Trophoblast cell (in vitro differentiated cells and primary cell): ENCODE data around the gene C20orf173.
"Not testable (repeated sequence)": the region's sequence is repeated elsewhere in the genome, so short reads cannot be mapped to it uniquely, and the experiment has no call there.

ENCODE experiments used
- DNase-seq, 2 donors: peaks; one replicate each; pipeline ENCODE4 v3.0.0-alpha.2; 2016
- H2AFZ ChIP-seq: 2 replicates; pipeline ENCODE4 v1.6.1; 2013; ENCODE audit warnings: low read length, moderate library complexity, mild to moderate bottlenecking; ENCODE audit not compliant: insufficient read depth, poor library complexity
- H2AK5ac ChIP-seq: 2 replicates; pipeline ENCODE4 v1.6.1; 2013; ENCODE audit warnings: mild to moderate bottlenecking, low read length
- H2BK120ac ChIP-seq: 2 replicates; pipeline ENCODE4 v1.6.1; 2013; ENCODE audit warnings: low read length, mild to moderate bottlenecking, moderate library complexity; ENCODE audit not compliant: insufficient read depth, poor library complexity
- H2BK12ac ChIP-seq: 2 replicates; pipeline ENCODE4 v1.6.1; 2013; ENCODE audit warnings: mild to moderate bottlenecking, low read length, moderate library complexity
- H2BK5ac ChIP-seq: 2 replicates; pipeline ENCODE4 v1.6.1; 2013; ENCODE audit warnings: low read length, low read depth, moderate library complexity, mild to moderate bottlenecking; ENCODE audit not compliant: poor library complexity
- H3K14ac ChIP-seq: 2 replicates; pipeline ENCODE4 v1.6.1; 2013; ENCODE audit warnings: mild to moderate bottlenecking, low read length
- H3K18ac ChIP-seq: 2 replicates; pipeline ENCODE4 v1.6.1; 2013; ENCODE audit warnings: mild to moderate bottlenecking, low read length
- H3K23ac ChIP-seq: 2 replicates; pipeline ENCODE4 v1.6.1; 2013; ENCODE audit warnings: low read length
- H3K27ac ChIP-seq: 2 replicates; pipeline ENCODE4 v1.5.1; 2013; ENCODE audit warnings: low read depth, mild to moderate bottlenecking, inconsistent platforms, low read length, moderate library complexity
- H3K27me3 ChIP-seq: 2 replicates; pipeline ENCODE4 v1.6.1; 2013; ENCODE audit warnings: inconsistent platforms, mild to moderate bottlenecking, low read length, moderate library complexity; ENCODE audit not compliant: insufficient read depth
- H3K36me3 ChIP-seq, 2 experiments: 1 replicate in 1 of 2; 2 replicates in 1 of 2; pipeline ENCODE4 v1.6.1; 2013; ENCODE audit warnings: low read length in 2 of 2, mild to moderate bottlenecking in 2 of 2, moderate library complexity in 1 of 2; ENCODE audit not compliant: insufficient read depth in 2 of 2, control insufficient read depth in 1 of 2
- H3K4ac ChIP-seq: 2 replicates; pipeline ENCODE4 v1.6.1; 2013; ENCODE audit warnings: low read depth, mild to moderate bottlenecking, low read length, moderate library complexity
- H3K4me1 ChIP-seq, 2 experiments: 1 replicate in 1 of 2; 2 replicates in 1 of 2; pipeline ENCODE4 v1.6.1; 2013; ENCODE audit warnings: low read length in 2 of 2, mild to moderate bottlenecking in 2 of 2, moderate library complexity in 1 of 2; ENCODE audit not compliant: insufficient read depth in 2 of 2, control insufficient read depth in 1 of 2
- H3K4me2 ChIP-seq: 2 replicates; pipeline ENCODE4 v1.6.1; 2013; ENCODE audit warnings: inconsistent platforms, mild to moderate bottlenecking, low read length, moderate library complexity
- H3K4me3 ChIP-seq: 2 replicates; pipeline ENCODE4 v1.5.1; 2013; ENCODE audit warnings: mild to moderate bottlenecking, low read depth, low read length, inconsistent platforms
- H3K79me1 ChIP-seq: one replicate; pipeline ENCODE4 v1.6.1; 2013; ENCODE audit warnings: low read length
- H3K79me2 ChIP-seq: 2 replicates; pipeline ENCODE4 v1.6.1; 2013; ENCODE audit warnings: low read length, mild to moderate bottlenecking; ENCODE audit not compliant: control insufficient read depth, insufficient read depth, poor library complexity
- H3K9ac ChIP-seq: 2 replicates; pipeline ENCODE4 v1.6.1; 2013; ENCODE audit warnings: mild to moderate bottlenecking, low read length
- H3K9me3 ChIP-seq: 2 replicates; pipeline ENCODE4 v1.6.1; 2013; ENCODE audit warnings: low read depth, mild to moderate bottlenecking, control low read depth, inconsistent platforms, low read length; ENCODE audit not compliant: insufficient read depth
- H4K12ac ChIP-seq: 2 replicates; pipeline ENCODE4 v1.6.1; 2013; ENCODE audit warnings: low read depth, mild to moderate bottlenecking, low read length, moderate library complexity
- H4K8ac ChIP-seq: 2 replicates; pipeline ENCODE4 v1.6.1; 2013; ENCODE audit warnings: low read depth, mild to moderate bottlenecking, low read length, moderate library complexity
- H4K91ac ChIP-seq: one replicate; pipeline ENCODE4 v1.6.1; 2013; ENCODE audit warnings: low read depth, mild to moderate bottlenecking, low read length, moderate library complexity
- WGBS: extraction: QIAGEN DNeasy Blood & Tissue Kit; methylation state at CpG from one replicate; pipeline ENCODE4 v1.1.7; 2013; ENCODE audit warnings: missing lambda C conversion rate; ENCODE audit not compliant: insufficient read length, insufficient coverage; ENCODE audit errors: extremely low coverage; 5-methylcytosine and 5-hydroxymethylcytosine counted together

Gene C20orf173

GRCh38 chr20:35523298-35523888 is 6.1 kb downstream of the C20orf173 start:
- Histone ChIP-seq H3K23ac (no peak overlapping the region), H2BK12ac (no peak overlapping the region), H3K27ac (no peak overlapping the region), H4K91ac (no peak overlapping the region), H3K79me1 (no peaks in the 10 kb centered on the region), H3K4ac (no peak overlapping the region), H2AK5ac (no peak overlapping the region), H4K12ac (no peak overlapping the region), H3K9ac (no peak overlapping the region), H3K9me3 (peaks cover 4% of the 10 kb centered on the region), H2BK120ac (no peak overlapping the region), H3K14ac (no peak overlapping the region), H3K36me3 (no peaks in the 10 kb centered on the region), H2BK5ac (no peak overlapping the region), H2AFZ (no peak overlapping the region), H3K79me2 (no peaks in the 10 kb centered on the region), H3K27me3 (no peaks in the 10 kb centered on the region), H3K4me1 (peaks cover 0 to 4% of the 10 kb centered on the region in 2 experiments), H3K4me2 (no peak overlapping the region), H3K4me3 (no peak overlapping the region), H4K8ac (no peak overlapping the region), H3K18ac (no peak overlapping the region)
- WGBS, result no CpG with 5 or more reads among the region's 6 CpGs
- DNase-seq, result peak in 1 of 2 donors; percentile 59

GRCh38 chr20:35518955-35519354 is 10.5 kb downstream of the C20orf173 start:
- Histone ChIP-seq H4K12ac (no peak overlapping the region), H2BK5ac (no peak overlapping the region), H3K4me1 (peaks cover 15% of the 10 kb centered on the region in 2 experiments), H4K8ac (no peak overlapping the region), H2BK12ac (no peak overlapping the region), H3K4me3 (no peak overlapping the region), H3K36me3 (peaks cover 3 to 6% of the 10 kb centered on the region in 2 experiments), H3K23ac (no peak overlapping the region), H3K9me3 (no peaks in the 10 kb centered on the region), H2BK120ac (no peak overlapping the region), H3K9ac (no peak overlapping the region), H3K27me3 (no peaks in the 10 kb centered on the region), H3K18ac (no peak overlapping the region), H2AFZ (no peak overlapping the region), H3K4me2 (no peak overlapping the region), H4K91ac (no peak overlapping the region), H3K79me1 (peaks cover 4% of the 10 kb centered on the region), H3K27ac (no peak overlapping the region), H3K4ac (no peak overlapping the region), H3K79me2 (no peaks in the 10 kb centered on the region), H3K14ac (no peak overlapping the region), H2AK5ac (no peak overlapping the region)
- DNase-seq, result no peak
- WGBS, result no CpG with 5 or more reads among the region's 9 CpGs

- H2AFZ ChIP-seq, H3K79me1 ChIP-seq, H3K4ac ChIP-seq, H3K9me3 ChIP-seq, H2BK12ac ChIP-seq, DNase-seq, H4K91ac ChIP-seq, H3K14ac ChIP-seq, H2BK120ac ChIP-seq, H3K23ac ChIP-seq, H3K27ac ChIP-seq, H3K36me3 ChIP-seq, H4K8ac ChIP-seq, H3K18ac ChIP-seq, H3K79me2 ChIP-seq, H2AK5ac ChIP-seq, H3K4me3 ChIP-seq, H2BK5ac ChIP-seq, H3K9ac ChIP-seq, H3K27me3 ChIP-seq, H4K12ac ChIP-seq, H3K4me2 ChIP-seq: not testable (repeated sequence)
- peaks cover 13 to 15% of the 10 kb centered on the region in 2 experiments for H3K4me1 ChIP-seq
- WGBS, result no CpG with 5 or more reads among the region's 5 CpGs
These were observed 11.7 kb downstream of the C20orf173 start for GRCh38 chr20:35517767-35518166.

DNA sequence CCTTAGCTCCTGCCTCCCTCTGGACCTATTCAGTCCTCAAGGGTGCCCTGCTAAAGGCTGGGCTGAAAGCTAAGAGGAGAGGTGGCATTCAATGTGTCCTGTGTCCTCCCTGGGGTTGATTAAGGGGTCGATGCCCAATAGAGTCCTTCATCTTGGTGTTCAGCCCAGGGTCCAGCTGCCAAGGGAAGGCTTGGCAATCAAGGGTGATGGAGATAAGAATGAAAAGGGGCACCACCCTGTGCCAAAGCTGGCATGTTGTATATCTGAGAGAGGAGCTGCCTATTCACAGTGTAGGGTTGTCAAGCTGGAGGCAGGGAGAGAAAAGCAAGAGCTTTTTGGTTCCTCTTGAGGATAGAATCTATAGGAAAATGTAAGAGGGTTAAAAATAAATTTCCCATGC is 12.3 kb downstream of the C20orf173 start:
- Histone ChIP-seq H2AFZ (no peak overlapping the region), H3K79me1 (peaks cover 4% of the 10 kb centered on the region), H3K23ac (no peak overlapping the region), H3K36me3 (peaks cover 3 to 7% of the 10 kb centered on the region in 2 experiments), H3K9me3 (no peaks in the 10 kb centered on the region), H4K12ac (no peak overlapping the region), H2AK5ac (peak overlapping the region; percentile 27), H3K27me3 (no peaks in the 10 kb centered on the region), H3K79me2 (no peaks in the 10 kb centered on the region), H3K14ac (no peak overlapping the region), H3K4ac (no peak overlapping the region), H3K4me1 (peaks cover 13 to 15% of the 10 kb centered on the region in 2 experiments), H3K9ac (no peak overlapping the region), H2BK5ac (no peak overlapping the region), H2BK12ac (peak overlapping the region; percentile 12), H4K8ac (no peak overlapping the region), H4K91ac (peak overlapping the region; percentile 4), H3K4me2 (no peak overlapping the region), H2BK120ac (peak overlapping the region; percentile 5), H3K27ac (no peak overlapping the region), H3K18ac (no peak overlapping the region), H3K4me3 (no peak overlapping the region)
- no CpG with 5 or more reads among the region's 1 CpG for WGBS
- no peak for DNase-seq
